Thoracic aorta (tissue), 2 donors: ENCODE measurements around the gene MACROD1. TPM values are rescaled to one million over a fixed set of nuclear protein-coding genes. Genes with fewer than 3 reads are reported as not detected.
"Not testable (repeated sequence)": the region's sequence is repeated elsewhere in the genome, so short reads cannot be mapped to it uniquely, and the experiment has no call there.

Experiments
- ATAC-seq: fragments of 150-250 bp; one replicate; pipeline ENCODE4 v1.8.0; 2017; ENCODE audit warnings: low read depth; ENCODE audit not compliant: insufficient number of reproducible peaks, low FRiP score
- DNase-seq: peaks from one replicate; pipeline ENCODE4 v3.0.0-alpha.2; 2020; ENCODE audit warnings: low spot score
- H3K27ac ChIP-seq, 2 donors: fragments of 200-600 bp; sonication (generic); 1 replicate in 1 of 2; 2 replicates in 1 of 2; pipeline ENCODE4 v1.5.1; 2016; ENCODE audit warnings: mild to moderate bottlenecking in 2 of 2, moderate library complexity in 2 of 2
- H3K27me3 ChIP-seq: fragments of 200-600 bp; sonication (generic); replicated peaks from 2 replicates; pipeline ENCODE4 v1.6.0; 2016; ENCODE audit warnings: mild to moderate bottlenecking; ENCODE audit not compliant: insufficient read depth
- H3K36me3 ChIP-seq: fragments of 200-600 bp; sonication (generic); one replicate; pipeline ENCODE4 v1.5.1; 2016
- H3K4me1 ChIP-seq, 2 donors: fragments of 200-600 bp; sonication (generic); 1 replicate in 1 of 2; 2 replicates in 1 of 2; pipeline versions ENCODE4 v1.5.1 to v1.6.0; 2016; ENCODE audit warnings: low read depth in 2 of 2, mild to moderate bottlenecking in 1 of 2; ENCODE audit not compliant: control insufficient read depth in 1 of 2
- H3K4me3 ChIP-seq: fragments of 200-600 bp; sonication (generic); 2 replicates; pipeline ENCODE4 v1.5.1; 2016; ENCODE audit warnings: mild to moderate bottlenecking
- H3K9me3 ChIP-seq: fragments of 200-600 bp; sonication (generic); 2 replicates; pipeline ENCODE4 v1.5.1; 2016
- CTCF ChIP-seq: fragments of 200-600 bp; sonication (generic); IDR thresholded peaks from one replicate; pipeline ENCODE4 v1.5.1; 2019; ENCODE audit warnings: antibody characterized with exemption
- total RNA-seq, 2 donors: library from RNA; depleted of rRNA; stranded (reverse); fragments of >200 nt; gene quantifications; one replicate each; pipeline versions ENCODE4 v1.1.0 to v1.2.3, GENCODE V29; 2016

Gene MACROD1
- total RNA-seq, 2 donors from 2014 or later: 15.8 to 17.6 TPM

- TF ChIP-seq CTCF: no peak
- DNase-seq (no peak), ATAC-seq (no peak)
- Histone ChIP-seq H3K4me3 (no peak overlapping the region), H3K27me3 (no peaks in the 10 kb centered on the region), H3K27ac (no peak overlapping the region), H3K4me1 (no peaks in the 10 kb centered on the region), H3K36me3 (no peaks in the 10 kb centered on the region), H3K9me3 (no peaks in the 10 kb centered on the region)
Measured at GRCh38 chr11:64048042-64048854, 117.7 kb downstream of the MACROD1 start.

GRCh38 chr11:64047373-64047772 lies 118.5 kb downstream of the MACROD1 start:
- not testable (repeated sequence) for H3K4me1 ChIP-seq, DNase-seq, ATAC-seq, H3K4me3 ChIP-seq, H3K27me3 ChIP-seq, H3K36me3 ChIP-seq, H3K9me3 ChIP-seq, H3K27ac ChIP-seq

GRCh38 chr11:64045700-64046099 lies 120.2 kb downstream of the MACROD1 start:
- Histone ChIP-seq H3K27ac (no peak overlapping the region), H3K4me3 (no peak overlapping the region), H3K27me3 (no peaks in the 10 kb centered on the region), H3K4me1 (no peaks in the 10 kb centered on the region), H3K36me3 (no peaks in the 10 kb centered on the region), H3K9me3 (no peaks in the 10 kb centered on the region)
- TF ChIP-seq CTCF: no peak
- DNase-seq (no peak), ATAC-seq (no peak)

- DNase-seq: no peak
- H3K4me3 ChIP-seq: no peak overlapping the region
- no peaks in the 10 kb centered on the region for H3K9me3 ChIP-seq
- no peak for TF ChIP-seq CTCF
- H3K4me1 ChIP-seq: no peaks in the 10 kb centered on the region
- H3K27me3 ChIP-seq: no peaks in the 10 kb centered on the region
- no peaks in the 10 kb centered on the region for H3K36me3 ChIP-seq
- no peak overlapping the region for H3K27ac ChIP-seq
- no peak for ATAC-seq
Measured at GRCh38 chr11:64044730-64045393, 121.1 kb downstream of the MACROD1 start.

- no peak overlapping the region for H3K27ac ChIP-seq
- ATAC-seq (no peak), DNase-seq (no peak)
- no peak overlapping the region for H3K4me3 ChIP-seq
- TF ChIP-seq CTCF: no peak
- H3K36me3 ChIP-seq: no peaks in the 10 kb centered on the region
- no peaks in the 10 kb centered on the region for H3K27me3 ChIP-seq
- no peaks in the 10 kb centered on the region for H3K9me3 ChIP-seq
- no peaks in the 10 kb centered on the region for H3K4me1 ChIP-seq
Measured at GRCh38 chr11:64043545-64043944, 122.4 kb downstream of the MACROD1 start.
